Activated T-helper 2 cell treated with anti-CD3 and anti-CD28 coated beads, Interferon-gamma antibody, Interleukin-2, Interleukin-4, amounts not matched to agents 10 μg/mL and 5 μg/mL and 100 μg/mL, durations not matched to agents 14 hours and 24 hours and 36 hours (primary cell): ENCODE results near the gene ZNF319. TPM values are rescaled to one million over a fixed set of nuclear protein-coding genes. Genes with fewer than 3 reads are reported as not detected.

Source experiments
- DNase-seq: peaks from one replicate; pipeline ENCODE4 v3.0.0; 2021; ENCODE audit warnings: low spot score
- H3K27ac Mint-ChIP-seq: one replicate; pipeline ENCODE4 v1.8.0; 2021; ENCODE audit warnings: mixed read lengths
- H3K27me3 Mint-ChIP-seq: one replicate; pipeline ENCODE4 v1.8.0; 2021; ENCODE audit warnings: low read depth, mixed read lengths
- H3K36me3 Mint-ChIP-seq: one replicate; pipeline ENCODE4 v1.8.0; 2021; ENCODE audit warnings: low read depth, mixed read lengths
- H3K4me1 Mint-ChIP-seq: one replicate; pipeline ENCODE4 v1.8.0; 2021; ENCODE audit warnings: low read depth, mixed read lengths
- H3K4me3 Mint-ChIP-seq: one replicate; pipeline ENCODE4 v1.8.0; 2021; ENCODE audit warnings: low read depth, mild to moderate bottlenecking, moderate library complexity, mixed read lengths
- H3K9me3 Mint-ChIP-seq: one replicate; pipeline ENCODE4 v1.8.0; 2021; ENCODE audit warnings: mixed read lengths
- intact Hi-C: fragments of 100-400 bp; cut with micrococcal nuclease; formaldehyde crosslinking; loops from one replicate; pipeline ENCODE4 v1.15.1; 2023
- total RNA-seq: library from RNA; stranded (reverse); gene quantifications from 2 replicates; pipeline ENCODE4 v1.2.3, GENCODE V29; 2022

Gene ZNF319
- total RNA-seq, 1 donor from 2014 or later: 7.3 TPM

DNA sequence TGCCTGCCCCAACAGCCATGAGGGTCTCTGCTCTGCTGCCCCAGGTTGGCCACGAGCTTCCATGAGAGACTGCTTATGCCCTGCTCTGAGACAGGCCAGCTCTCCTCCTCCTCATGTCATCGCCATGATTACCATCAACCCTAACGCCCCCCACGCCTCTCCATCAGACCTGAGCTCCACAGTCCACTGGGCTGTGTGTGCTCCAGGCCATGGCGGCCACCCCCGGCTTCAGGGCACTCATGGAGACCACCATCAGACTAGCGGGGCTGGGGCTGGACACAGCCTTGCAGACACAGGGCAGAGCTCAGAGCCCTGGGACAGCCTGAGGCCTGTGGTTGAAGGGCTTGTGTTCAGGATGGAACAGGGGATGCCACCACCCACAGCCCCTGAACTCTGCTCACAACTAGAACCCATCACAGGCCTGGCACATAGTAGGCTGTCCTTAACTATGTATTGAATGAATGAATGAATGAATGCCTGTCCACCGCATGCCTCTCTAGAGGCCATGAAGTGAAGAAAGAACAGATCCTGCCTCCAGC, 44.1 kb downstream of the ZNF319 start:
- no peaks in the 10 kb centered on the region for H3K9me3 Mint-ChIP-seq
- no peaks in the 10 kb centered on the region for H3K36me3 Mint-ChIP-seq
- no peaks in the 10 kb centered on the region for H3K27me3 Mint-ChIP-seq
- H3K4me1 Mint-ChIP-seq: no peaks in the 10 kb centered on the region
- no peak overlapping the region for H3K27ac Mint-ChIP-seq
- DNase-seq: no peak
- intact Hi-C loops: no loop called here
- no peak overlapping the region for H3K4me3 Mint-ChIP-seq

DNA sequence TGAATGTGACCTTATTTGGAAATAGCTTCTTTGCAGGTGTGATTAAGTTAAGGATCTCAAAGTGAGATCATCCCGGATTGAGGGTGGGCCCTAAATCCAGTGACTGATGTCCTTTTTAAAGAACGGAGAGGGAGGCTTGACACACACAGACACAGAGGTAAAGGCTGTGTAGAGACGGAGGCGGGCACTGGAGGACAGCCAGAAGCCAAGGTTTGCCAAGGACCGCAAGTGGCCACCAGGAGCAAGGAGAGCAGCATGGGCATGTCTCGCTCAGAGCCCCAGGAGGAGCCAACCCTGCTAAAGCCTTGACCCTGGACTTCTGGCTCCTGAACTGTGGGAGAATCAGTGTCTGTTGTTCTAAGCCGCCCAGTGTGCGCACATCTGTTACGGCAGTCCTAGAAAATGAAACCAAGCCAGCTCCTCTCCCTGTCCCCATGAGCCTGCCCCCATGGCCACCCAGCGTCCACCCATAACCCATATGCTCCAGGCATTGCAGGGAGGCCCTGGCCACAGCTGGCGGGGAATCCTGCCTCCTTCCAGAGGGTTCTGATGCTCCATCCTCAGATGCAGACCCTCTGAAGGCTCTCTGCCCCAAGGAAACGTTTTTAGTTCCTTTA, 44.8 kb downstream of the ZNF319 start:
- H3K36me3 Mint-ChIP-seq: no peaks in the 10 kb centered on the region
- intact Hi-C loops: no loop called here
- no peaks in the 10 kb centered on the region for H3K9me3 Mint-ChIP-seq
- DNase-seq: no peak
- no peaks in the 10 kb centered on the region for H3K27me3 Mint-ChIP-seq
- no peak overlapping the region for H3K27ac Mint-ChIP-seq
- no peak overlapping the region for H3K4me3 Mint-ChIP-seq
- H3K4me1 Mint-ChIP-seq: no peaks in the 10 kb centered on the region

- Mint-ChIP-seq H3K9me3 (no peaks in the 10 kb centered on the region), H3K4me1 (no peaks in the 10 kb centered on the region), H3K36me3 (no peaks in the 10 kb centered on the region), H3K4me3 (no peak overlapping the region), H3K27me3 (no peaks in the 10 kb centered on the region), H3K27ac (no peak overlapping the region)
- no peak for DNase-seq
- intact Hi-C loops: no loop called here
Observed at GRCh38 chr16:57953857-57954256, 46.6 kb downstream of the ZNF319 start.

DNA sequence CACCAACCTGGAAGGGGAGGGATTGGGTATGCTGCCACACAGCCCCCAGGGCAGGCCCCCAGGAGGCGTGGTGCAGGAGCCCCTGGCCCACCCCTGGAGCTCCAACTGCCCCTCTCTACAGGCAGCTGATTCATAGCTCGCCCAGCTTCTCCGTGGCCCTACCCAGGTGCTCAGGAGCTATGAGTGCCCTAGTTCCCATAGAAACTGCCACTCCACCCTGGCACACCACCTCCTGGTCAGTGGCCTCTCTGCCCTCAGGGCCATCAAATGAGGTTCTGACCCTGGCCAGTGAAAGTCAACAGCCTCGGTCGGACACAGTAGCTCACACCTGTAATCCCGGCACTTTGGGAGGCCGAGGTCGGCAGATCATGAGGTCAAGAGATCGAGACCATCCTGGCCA, 47.6 kb downstream of the ZNF319 start:
- Mint-ChIP-seq H3K4me3 (no peak overlapping the region), H3K4me1 (no peaks in the 10 kb centered on the region), H3K36me3 (no peaks in the 10 kb centered on the region), H3K27ac (no peak overlapping the region), H3K9me3 (no peaks in the 10 kb centered on the region), H3K27me3 (no peaks in the 10 kb centered on the region)
- no peak for DNase-seq
- intact Hi-C loops: no loop called here

- Mint-ChIP-seq H3K36me3 (no peaks in the 10 kb centered on the region), H3K4me3 (no peak overlapping the region), H3K27ac (no peak overlapping the region), H3K9me3 (no peaks in the 10 kb centered on the region), H3K4me1 (no peaks in the 10 kb centered on the region), H3K27me3 (no peaks in the 10 kb centered on the region)
- intact Hi-C loops: no loop called here
- no peak for DNase-seq
Observed at GRCh38 chr16:57951204-57951960, 49.1 kb downstream of the ZNF319 start.

- Mint-ChIP-seq H3K9me3 (no peaks in the 10 kb centered on the region), H3K4me1 (no peaks in the 10 kb centered on the region)
Observed at GRCh38 chr16:57950382-57950781, 50.1 kb downstream of the ZNF319 start.

GRCh38 chr16:57949595-57950238, 50.8 kb downstream of the ZNF319 start:
- Mint-ChIP-seq H3K36me3 (no peaks in the 10 kb centered on the region), H3K4me3 (no peak overlapping the region), H3K9me3 (no peaks in the 10 kb centered on the region), H3K27me3 (no peaks in the 10 kb centered on the region), H3K4me1 (no peaks in the 10 kb centered on the region), H3K27ac (no peak overlapping the region)
- intact Hi-C loops: no loop called here
- no peak for DNase-seq

More at GRCh38 chr16:57950382-57950781, 50.1 kb downstream of the ZNF319 start:
- no peak overlapping the region for H3K27ac Mint-ChIP-seq
- H3K36me3 Mint-ChIP-seq: no peaks in the 10 kb centered on the region
- H3K4me3 Mint-ChIP-seq: no peak overlapping the region
- DNase-seq: no peak
- H3K27me3 Mint-ChIP-seq: no peaks in the 10 kb centered on the region
- intact Hi-C loops: no loop called here

DNA sequence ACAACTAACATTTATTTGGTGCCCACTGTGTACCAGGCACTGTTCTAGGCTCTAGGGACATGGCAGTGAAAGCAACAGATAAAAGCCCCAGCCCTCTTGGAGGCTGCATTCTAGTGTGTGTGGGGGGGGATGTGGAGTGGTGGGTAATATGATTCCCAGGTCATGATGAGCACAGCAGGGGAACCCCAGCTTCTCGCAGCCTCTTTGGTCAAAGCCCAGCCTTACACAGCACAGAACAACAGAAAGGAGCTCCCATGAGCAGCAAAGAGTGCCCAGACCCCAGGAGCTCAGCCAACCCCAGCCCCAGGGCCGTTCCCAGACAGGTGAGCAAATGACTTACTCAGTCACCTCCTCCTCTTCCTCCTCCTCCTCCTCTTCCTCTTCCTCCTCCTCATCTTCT, 51.5 kb downstream of the ZNF319 start:
- Mint-ChIP-seq H3K27ac (no peak overlapping the region), H3K4me1 (no peaks in the 10 kb centered on the region), H3K36me3 (no peaks in the 10 kb centered on the region), H3K27me3 (peaks cover 3% of the 10 kb centered on the region), H3K4me3 (no peak overlapping the region), H3K9me3 (no peaks in the 10 kb centered on the region)
- no peak for DNase-seq
- intact Hi-C loops: no loop called here

- no peak overlapping the region for H3K27ac Mint-ChIP-seq
- no peak overlapping the region for H3K4me3 Mint-ChIP-seq
- H3K4me1 Mint-ChIP-seq: no peaks in the 10 kb centered on the region
Observed at GRCh38 chr16:57948027-57948426, 52.4 kb downstream of the ZNF319 start.

DNA sequence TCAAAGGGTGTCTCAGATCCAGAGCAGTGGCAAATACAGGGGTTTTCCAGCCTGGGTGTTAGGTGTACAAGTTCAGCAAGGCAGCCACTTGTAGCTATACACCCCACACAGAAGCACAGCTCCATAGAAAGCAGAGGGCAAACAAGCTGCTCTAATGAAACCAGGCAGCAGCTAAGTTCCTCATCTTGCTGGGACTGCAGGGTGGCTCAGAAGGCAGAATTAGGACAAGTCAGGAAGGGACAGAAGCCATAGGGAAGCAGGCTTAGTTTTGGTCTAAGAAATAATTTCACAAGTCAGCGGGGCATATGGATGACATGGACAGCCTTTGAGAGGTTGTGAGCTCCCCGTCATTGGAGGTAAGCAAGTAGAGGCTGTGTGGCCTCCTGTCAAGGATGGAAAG, 53.2 kb downstream of the ZNF319 start:
- intact Hi-C loops: no loop called here
- H3K4me3 Mint-ChIP-seq: no peak overlapping the region
- no peak for DNase-seq
- H3K27me3 Mint-ChIP-seq: peaks cover 5% of the 10 kb centered on the region
- no peaks in the 10 kb centered on the region for H3K9me3 Mint-ChIP-seq
- no peaks in the 10 kb centered on the region for H3K36me3 Mint-ChIP-seq
- no peaks in the 10 kb centered on the region for H3K4me1 Mint-ChIP-seq
- H3K27ac Mint-ChIP-seq: no peak overlapping the region

More at GRCh38 chr16:57948027-57948426, 52.4 kb downstream of the ZNF319 start:
- H3K36me3 Mint-ChIP-seq: no peaks in the 10 kb centered on the region
- no peak for DNase-seq
- peaks cover 3% of the 10 kb centered on the region for H3K27me3 Mint-ChIP-seq
- no peaks in the 10 kb centered on the region for H3K9me3 Mint-ChIP-seq
- intact Hi-C loops: no loop called here

GRCh38 chr16:57946181-57946801, 54.2 kb downstream of the ZNF319 start:
- H3K9me3 Mint-ChIP-seq: no peaks in the 10 kb centered on the region
- no peak for DNase-seq
- H3K27ac Mint-ChIP-seq: no peak overlapping the region
- no peaks in the 10 kb centered on the region for H3K36me3 Mint-ChIP-seq
- H3K4me1 Mint-ChIP-seq: no peaks in the 10 kb centered on the region
- H3K27me3 Mint-ChIP-seq: peaks cover 5% of the 10 kb centered on the region
- intact Hi-C loops: no loop called here
- no peak overlapping the region for H3K4me3 Mint-ChIP-seq

GRCh38 chr16:57945740-57946138, 54.7 kb downstream of the ZNF319 start:
- Mint-ChIP-seq H3K4me1 (no peaks in the 10 kb centered on the region), H3K4me3 (no peak overlapping the region), H3K36me3 (no peaks in the 10 kb centered on the region), H3K9me3 (no peaks in the 10 kb centered on the region), H3K27ac (no peak overlapping the region), H3K27me3 (peaks cover 5% of the 10 kb centered on the region)
- intact Hi-C loops: no loop called here
- no peak for DNase-seq
